Ectodermal cell (in vitro differentiated cells): Measurements from ENCODE around the gene DNMBP.
"Not testable (repeated sequence)": the region's sequence is repeated elsewhere in the genome, so short reads cannot be mapped to it uniquely, and the experiment has no call there.

Experiments
- H3K27ac ChIP-seq: 2 replicates; pipeline ENCODE4 v1.7.0; 2013; ENCODE audit warnings: mild to moderate bottlenecking, low read depth, low read length; ENCODE audit not compliant: insufficient read depth, poor library complexity, severe bottlenecking
- H3K27me3 ChIP-seq: 2 replicates; pipeline ENCODE4 v1.7.0; 2013; ENCODE audit warnings: mild to moderate bottlenecking, low read length; ENCODE audit not compliant: insufficient read depth, control insufficient read depth, poor library complexity, severe bottlenecking
- H3K36me3 ChIP-seq: one replicate; pipeline ENCODE4 v1.7.0; 2013; ENCODE audit warnings: low read length; ENCODE audit not compliant: control insufficient read depth, insufficient read depth
- H3K4me1 ChIP-seq: one replicate; pipeline ENCODE4 v1.7.0; 2013; ENCODE audit warnings: low read length; ENCODE audit not compliant: control insufficient read depth, insufficient read depth
- H3K4me3 ChIP-seq: 2 replicates; pipeline ENCODE4 v1.7.0; 2013; ENCODE audit warnings: low read depth, low read length, control low read depth; ENCODE audit not compliant: insufficient read depth
- H3K9me3 ChIP-seq: 2 replicates; pipeline ENCODE4 v1.7.0; 2013; ENCODE audit warnings: mild to moderate bottlenecking, low read length, moderate library complexity; ENCODE audit not compliant: control insufficient read depth
- WGBS, 2 experiments: methylation state at CpG; one replicate each; pipeline ENCODE4 v1.1.7; 2013; ENCODE audit warnings: missing lambda C conversion rate in 2 of 2; 5-methylcytosine and 5-hydroxymethylcytosine counted together

The DNMBP gene

GRCh38 chr10:100020142-100020885 is 10.6 kb upstream of the DNMBP start:
- Histone ChIP-seq H3K36me3 (no peaks in the 10 kb centered on the region), H3K9me3 (no peaks in the 10 kb centered on the region), H3K4me1 (no peaks in the 10 kb centered on the region), H3K4me3 (no peak overlapping the region), H3K27ac (no peak overlapping the region), H3K27me3 (no peaks in the 10 kb centered on the region)
- 76 to 82% methylated on average over 5 of the region's 5 CpGs for WGBS, 2 experiments

- Histone ChIP-seq H3K4me3 (no peak overlapping the region), H3K4me1 (no peaks in the 10 kb centered on the region), H3K36me3 (no peaks in the 10 kb centered on the region), H3K9me3 (no peaks in the 10 kb centered on the region), H3K27me3 (no peaks in the 10 kb centered on the region), H3K27ac (no peak overlapping the region)
- 27 to 32% methylated on average over 3 of the region's 3 CpGs for WGBS, 2 experiments
Measured at GRCh38 chr10:100019787-100020141, 10.0 kb upstream of the DNMBP start.

DNA sequence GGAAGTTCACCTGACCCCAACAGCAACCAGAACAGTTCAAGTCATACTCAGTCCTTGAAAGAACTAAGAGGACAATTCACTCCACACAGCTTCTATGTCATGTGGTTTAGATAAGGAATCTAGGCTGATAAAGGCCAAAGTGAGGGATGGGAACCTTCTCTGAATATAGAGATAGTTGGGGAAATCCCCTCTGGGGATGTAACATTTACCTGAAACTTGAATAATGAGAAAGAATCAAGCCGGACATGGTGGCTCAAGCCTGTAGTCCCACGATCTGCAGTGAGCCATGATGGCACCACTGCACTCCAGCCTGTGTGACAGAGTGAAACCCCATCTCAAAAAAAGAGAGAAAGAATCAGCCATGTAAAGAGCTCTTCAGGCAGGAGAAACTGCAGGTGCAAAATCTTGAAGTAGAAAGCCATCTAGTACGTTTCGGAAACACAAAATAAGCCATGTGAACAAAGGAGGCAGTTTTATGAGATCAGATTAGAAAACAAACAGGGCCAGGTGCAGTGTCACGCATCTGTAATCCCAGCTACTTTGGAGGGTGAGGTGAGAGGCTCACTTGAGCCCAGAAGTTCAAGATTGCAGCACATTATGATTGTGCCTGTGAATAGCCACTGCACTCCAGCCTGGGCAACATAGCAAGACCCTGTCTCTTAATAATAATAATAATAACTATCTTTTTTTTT is 4.5 kb upstream of the DNMBP start:
- peaks cover 12% of the 10 kb centered on the region for H3K27me3 ChIP-seq
- H3K9me3 ChIP-seq: no peaks in the 10 kb centered on the region
- WGBS, 2 experiments: 91 to 95% methylated on average over 5 of the region's 5 CpGs
- H3K4me1 ChIP-seq: no peaks in the 10 kb centered on the region
- no peak overlapping the region for H3K4me3 ChIP-seq
- no peak overlapping the region for H3K27ac ChIP-seq
- no peaks in the 10 kb centered on the region for H3K36me3 ChIP-seq

DNA sequence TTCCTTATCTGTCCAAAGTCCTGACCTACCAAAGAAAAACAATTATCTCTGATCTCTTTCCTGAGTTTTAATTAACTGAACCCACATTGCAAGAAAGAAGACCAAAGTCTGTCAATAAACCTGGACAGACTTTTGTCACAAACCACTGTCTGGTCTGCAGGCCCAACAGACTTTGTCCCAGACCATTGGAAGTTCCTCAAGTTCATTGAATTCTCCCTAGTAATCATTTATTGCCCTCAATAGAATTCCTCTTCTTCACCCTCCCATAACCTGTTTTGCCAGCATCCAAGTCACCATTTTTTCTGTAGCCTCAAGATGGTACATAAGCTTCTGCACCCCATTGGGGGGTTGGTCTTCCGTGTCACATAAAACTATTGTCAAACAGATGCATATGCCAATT is 3.9 kb upstream of the DNMBP start:
- 89 to 100% methylated on average over 1 of the region's 1 CpG for WGBS, 2 experiments
- H3K36me3 ChIP-seq: no peaks in the 10 kb centered on the region
- H3K4me1 ChIP-seq: no peaks in the 10 kb centered on the region
- H3K9me3 ChIP-seq: no peaks in the 10 kb centered on the region
- peaks cover 17% of the 10 kb centered on the region for H3K27me3 ChIP-seq
- no peak overlapping the region for H3K27ac ChIP-seq
- no peak overlapping the region for H3K4me3 ChIP-seq

GRCh38 chr10:100011906-100012305 is 2.2 kb upstream of the DNMBP start:
- not testable (repeated sequence) for H3K36me3 ChIP-seq, H3K9me3 ChIP-seq, H3K4me3 ChIP-seq, H3K4me1 ChIP-seq, H3K27ac ChIP-seq
- 93 to 94% methylated on average over 20 of the region's 20 CpGs for WGBS, 2 experiments
- H3K27me3 ChIP-seq: peaks cover 27% of the 10 kb centered on the region

- Histone ChIP-seq H3K27me3 (peaks cover 27% of the 10 kb centered on the region), H3K4me1 (peaks cover 2% of the 10 kb centered on the region), H3K9me3 (no peaks in the 10 kb centered on the region), H3K27ac (no peak overlapping the region), H3K36me3 (no peaks in the 10 kb centered on the region), H3K4me3 (peak overlapping the region; percentile 87)
- WGBS, 2 experiments: 0 to 1% methylated on average over 45 of the region's 45 CpGs
Measured at GRCh38 chr10:100009283-100009792, 409 bp downstream of the DNMBP start.

DNA sequence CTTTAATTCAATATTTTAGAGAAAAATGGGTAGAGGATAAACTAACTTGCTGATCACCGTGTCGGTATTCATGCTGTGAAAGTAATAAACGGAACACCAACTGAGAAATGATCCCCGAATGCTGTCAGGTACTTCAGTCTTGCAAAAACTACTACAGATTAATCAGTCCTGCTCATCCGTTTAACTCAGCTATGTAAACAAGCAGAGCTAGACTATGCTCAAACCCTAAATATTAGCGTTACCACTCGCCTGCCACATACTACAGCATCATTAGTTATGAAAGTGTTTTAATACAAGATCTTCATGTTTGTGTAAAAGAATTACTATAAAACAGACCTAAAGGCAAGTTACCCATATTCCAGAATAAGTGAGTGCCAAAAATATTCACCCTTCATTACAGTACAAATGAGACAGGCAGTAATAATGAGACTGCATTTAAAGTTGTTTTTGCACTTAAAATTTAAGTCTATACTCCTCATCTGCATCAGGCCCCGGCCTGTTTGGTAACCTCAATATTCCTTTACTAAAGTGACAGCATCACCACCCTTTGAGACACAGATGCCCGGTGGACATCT is 952 bp downstream of the DNMBP start:
- no peak overlapping the region for H3K27ac ChIP-seq
- 29 to 35% methylated on average over 7 of the region's 9 CpGs for WGBS, 2 experiments
- no peaks in the 10 kb centered on the region for H3K9me3 ChIP-seq
- H3K4me3 ChIP-seq: peak overlapping the region; percentile 87
- H3K27me3 ChIP-seq: peaks cover 27% of the 10 kb centered on the region
- no peaks in the 10 kb centered on the region for H3K36me3 ChIP-seq
- H3K4me1 ChIP-seq: peaks cover 2% of the 10 kb centered on the region

GRCh38 chr10:100008142-100008522 is 1.6 kb downstream of the DNMBP start:
- Histone ChIP-seq H3K4me1 (peaks cover 2% of the 10 kb centered on the region), H3K9me3 (no peaks in the 10 kb centered on the region), H3K4me3 (peak overlapping the region; percentile 87), H3K27ac (no peak overlapping the region), H3K36me3 (no peaks in the 10 kb centered on the region), H3K27me3 (peaks cover 27% of the 10 kb centered on the region)
- 79 to 80% methylated on average over 6 of the region's 6 CpGs for WGBS, 2 experiments

DNA sequence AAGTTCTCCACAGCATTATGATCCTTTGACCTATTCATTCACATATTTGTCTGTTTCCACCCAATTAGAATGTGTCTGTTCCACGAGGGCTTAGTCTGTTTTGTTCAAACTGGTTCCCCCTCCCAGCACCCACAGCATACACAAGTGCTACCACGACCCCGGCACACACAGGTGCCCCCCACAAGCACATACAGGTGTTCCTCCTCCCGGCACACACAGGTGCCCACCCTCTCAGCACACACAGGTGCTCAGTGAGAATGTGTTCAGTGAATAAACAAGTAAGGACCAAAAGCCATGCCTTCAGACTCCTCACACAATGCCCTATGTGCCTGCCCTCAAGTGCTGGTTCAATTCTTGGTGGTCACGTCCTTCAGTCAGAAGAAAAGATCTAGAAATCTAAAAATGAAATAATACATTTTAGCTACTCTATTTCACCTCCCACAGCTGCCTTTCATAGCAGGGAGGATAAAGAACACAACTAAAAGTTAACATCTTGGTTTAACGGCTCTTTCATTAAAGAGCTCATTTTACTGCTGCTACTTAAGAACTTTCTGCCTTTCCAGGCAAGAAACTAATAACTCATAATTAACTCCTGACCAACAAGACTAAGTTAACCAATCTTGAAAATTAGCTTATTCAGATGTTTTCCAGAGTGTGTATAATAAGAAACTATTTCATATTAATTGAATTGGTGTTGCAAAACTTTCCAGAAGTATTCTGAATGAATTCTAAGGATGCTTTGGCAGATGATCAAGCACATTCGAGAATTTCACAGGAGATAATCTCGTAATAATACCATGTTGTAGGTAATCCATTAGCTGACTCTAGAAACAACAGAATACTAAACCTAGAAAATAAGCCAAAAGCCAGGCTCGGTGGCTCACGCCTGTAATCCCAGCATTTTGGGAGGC is 2.3 kb downstream of the DNMBP start:
- WGBS, 2 experiments: 84 to 92% methylated on average over 10 of the region's 10 CpGs
- Histone ChIP-seq H3K36me3 (no peaks in the 10 kb centered on the region), H3K27me3 (peaks cover 27% of the 10 kb centered on the region), H3K4me3 (no peak overlapping the region), H3K9me3 (no peaks in the 10 kb centered on the region), H3K27ac (no peak overlapping the region), H3K4me1 (peaks cover 2% of the 10 kb centered on the region)
